ENCODE measurements around the gene LMNTD1. TPM values are rescaled to one million over a fixed set of nuclear protein-coding genes. Genes with fewer than 3 reads are reported as not detected.

The LMNTD1 gene
- total and polyA plus RNA-seq, 4 donors, result 0.54 to 3.0 (median 1.8) TPM

DNA sequence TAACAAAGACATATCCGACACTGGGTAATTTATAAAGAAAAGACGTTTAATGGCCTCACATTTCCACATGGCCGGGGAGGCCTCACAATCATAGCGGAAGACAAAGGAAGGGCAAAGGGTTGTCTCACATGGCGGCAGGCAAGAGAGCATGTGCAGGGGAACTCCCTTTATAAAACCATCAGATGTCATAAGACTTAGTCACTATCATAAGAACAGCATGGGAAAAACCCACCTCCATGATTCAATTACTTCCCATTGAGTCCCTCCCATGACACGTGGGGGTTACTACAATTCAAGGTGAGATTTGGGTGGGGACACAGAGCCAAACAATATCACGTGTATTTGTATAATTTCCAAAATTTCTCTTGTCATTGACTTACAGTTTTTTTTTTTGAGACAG is 5.5 kb upstream of the LMNTD1 start:
- Histone ChIP-seq H3K4me1 (ENCODE audit: control insufficient read depth, insufficient read depth, low read length) (no peaks in the 10 kb centered on the region), H3K4me3 (ENCODE audit: low read depth, low read length) (no peak overlapping the region)
- WGBS (ENCODE audit: insufficient coverage), result 93% methylated on average over 4 of the region's 7 CpGs

DNA sequence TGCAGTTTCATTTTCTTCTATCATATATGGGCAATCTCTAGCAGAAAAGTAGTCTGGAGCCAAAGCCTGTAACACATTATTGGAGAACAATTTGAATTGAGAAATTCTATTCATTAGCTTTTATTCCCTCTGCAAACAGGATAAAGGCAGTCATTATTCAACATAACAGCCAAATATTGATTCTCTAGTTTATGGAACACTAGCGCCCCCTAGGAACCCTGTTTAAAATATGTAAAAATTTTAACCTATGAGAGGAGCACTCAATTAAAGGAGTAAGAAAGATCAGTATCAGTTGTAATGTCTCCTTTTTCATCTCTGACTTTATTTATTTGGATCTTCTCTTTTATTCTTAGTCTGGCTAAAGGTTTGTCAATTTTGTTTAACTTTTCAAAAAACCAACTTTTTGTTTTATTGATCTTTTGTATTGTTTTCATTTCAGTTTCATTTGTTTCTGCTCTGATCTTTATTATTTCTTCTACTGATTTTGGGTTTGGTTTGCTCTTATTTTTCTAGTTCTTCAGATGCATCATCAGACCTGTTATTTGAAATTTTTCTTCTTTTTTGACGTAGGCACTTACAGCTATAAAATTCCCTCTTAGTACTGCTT is 4.8 kb upstream of the LMNTD1 start:
- Histone ChIP-seq H3K9me3 (ENCODE audit: control insufficient read depth, insufficient read depth, low read length) (no peaks in the 10 kb centered on the region), H3K4me3 (ENCODE audit: low read depth, low read length) (no peak overlapping the region), H3K36me3 (ENCODE audit: control insufficient read depth, insufficient read depth, low read length) (no peaks in the 10 kb centered on the region), H3K27me3 (ENCODE audit: control insufficient read depth, insufficient read depth, low read length) (no peaks in the 10 kb centered on the region), H3K4me1 (ENCODE audit: control insufficient read depth, insufficient read depth, low read length) (no peaks in the 10 kb centered on the region), H3K27ac (ENCODE audit: low read depth, low read length) (no peak overlapping the region)
- WGBS (ENCODE audit: insufficient coverage), result no CpG with 5 or more reads among the region's 2 CpGs
- DNase-seq (ENCODE audit: low read depth in 4 of 6, low spot score in 6 of 6), result peak in 2 of 6 donors; percentile 31 to 40

More for the DNA sequence above, 5.5 kb upstream of the LMNTD1 start:
- H3K27me3 ChIP-seq (ENCODE audit: control insufficient read depth, insufficient read depth, low read length), result no peaks in the 10 kb centered on the region
- H3K27ac ChIP-seq (ENCODE audit: low read depth, low read length), result no peak overlapping the region
- H3K36me3 ChIP-seq (ENCODE audit: control insufficient read depth, insufficient read depth, low read length), result no peaks in the 10 kb centered on the region
- no peaks in the 10 kb centered on the region for H3K9me3 ChIP-seq (ENCODE audit: control insufficient read depth, insufficient read depth, low read length)
- no peak for DNase-seq (ENCODE audit: low read depth in 4 of 6, low spot score in 6 of 6)

DNA sequence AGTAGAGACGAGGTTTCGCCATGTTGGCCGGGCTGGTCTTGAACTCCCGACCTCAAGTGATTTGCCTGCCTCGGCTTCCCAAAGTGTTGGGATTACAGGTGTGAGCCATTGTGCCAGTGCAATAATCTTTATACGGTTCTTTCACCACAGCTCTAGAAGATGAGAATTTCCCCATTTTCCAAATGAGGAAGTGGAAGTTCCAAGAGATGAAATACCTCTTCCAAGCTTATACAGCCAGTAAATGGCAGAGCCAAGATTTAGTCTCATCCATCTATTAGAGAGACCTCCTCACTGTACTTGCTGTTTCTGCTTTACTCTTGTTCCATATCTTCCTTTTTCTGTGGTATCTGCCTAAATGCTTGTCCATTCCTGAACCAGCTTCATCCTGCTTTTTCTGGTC is 3.1 kb upstream of the LMNTD1 start:
- Histone ChIP-seq H3K27me3 (ENCODE audit: control insufficient read depth, insufficient read depth, low read length) (no peaks in the 10 kb centered on the region), H3K4me1 (ENCODE audit: control insufficient read depth, insufficient read depth, low read length) (no peaks in the 10 kb centered on the region), H3K4me3 (ENCODE audit: low read depth, low read length) (no peak overlapping the region), H3K27ac (ENCODE audit: low read depth, low read length) (no peak overlapping the region), H3K9me3 (ENCODE audit: control insufficient read depth, insufficient read depth, low read length) (no peaks in the 10 kb centered on the region), H3K36me3 (ENCODE audit: control insufficient read depth, insufficient read depth, low read length) (no peaks in the 10 kb centered on the region)
- 71% methylated on average over 1 of the region's 6 CpGs for WGBS (ENCODE audit: insufficient coverage)
- DNase-seq (ENCODE audit: low read depth in 4 of 6, low spot score in 6 of 6), result no peak

DNA sequence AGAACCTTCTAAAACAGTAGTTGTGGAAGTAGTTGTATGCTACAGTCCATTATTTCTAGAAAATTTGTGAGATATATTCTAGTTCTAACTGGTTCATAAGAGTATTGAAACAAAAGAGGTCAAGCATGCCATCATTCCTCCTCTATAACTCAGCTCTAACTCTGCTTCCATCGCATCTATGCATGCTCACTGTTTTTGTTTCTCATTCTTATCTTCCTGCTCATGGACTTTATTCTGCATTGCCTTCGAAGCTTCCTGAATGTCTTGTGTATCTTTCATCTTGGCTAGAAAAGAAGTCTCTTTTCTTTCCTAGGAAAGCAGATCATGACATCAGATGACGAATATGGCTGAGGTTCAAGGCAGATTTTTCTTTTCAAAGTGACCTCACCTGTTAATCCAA is 402 bp downstream of the LMNTD1 start:
- no peaks in the 10 kb centered on the region for H3K36me3 ChIP-seq (ENCODE audit: control insufficient read depth, insufficient read depth, low read length)
- H3K27ac ChIP-seq (ENCODE audit: low read depth, low read length), result no peak overlapping the region
- no peak overlapping the region for H3K4me3 ChIP-seq (ENCODE audit: low read depth, low read length)
- WGBS (ENCODE audit: insufficient coverage), result 94% methylated on average over 3 of the region's 3 CpGs
- no peaks in the 10 kb centered on the region for H3K27me3 ChIP-seq (ENCODE audit: control insufficient read depth, insufficient read depth, low read length)
- no peak for DNase-seq (ENCODE audit: low read depth in 4 of 6, low spot score in 6 of 6)
- no peaks in the 10 kb centered on the region for H3K4me1 ChIP-seq (ENCODE audit: control insufficient read depth, insufficient read depth, low read length)
- no peaks in the 10 kb centered on the region for H3K9me3 ChIP-seq (ENCODE audit: control insufficient read depth, insufficient read depth, low read length)

DNA sequence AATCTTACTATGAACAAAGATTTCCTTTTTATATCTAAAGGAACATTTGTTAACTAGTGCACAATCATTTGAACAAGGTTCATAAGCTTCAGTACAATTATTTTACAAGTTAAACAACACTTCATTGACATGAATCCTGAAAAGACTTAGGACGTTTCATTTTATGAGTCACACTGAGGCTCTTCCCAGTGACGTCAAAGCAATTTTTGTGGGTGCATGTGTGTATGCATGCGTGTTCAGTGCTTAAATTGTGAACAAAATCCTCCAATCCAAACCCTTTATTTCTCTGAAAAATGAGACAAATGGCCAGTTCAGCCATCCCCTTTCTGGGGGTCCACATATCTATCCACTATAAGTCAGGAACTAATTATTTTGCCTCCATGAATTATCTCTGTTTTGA is 2.9 kb downstream of the LMNTD1 start:
- WGBS (ENCODE audit: insufficient coverage), result no CpG with 5 or more reads among the region's 3 CpGs
- H3K4me1 ChIP-seq (ENCODE audit: control insufficient read depth, insufficient read depth, low read length), result no peaks in the 10 kb centered on the region
- no peaks in the 10 kb centered on the region for H3K27me3 ChIP-seq (ENCODE audit: control insufficient read depth, insufficient read depth, low read length)
- H3K36me3 ChIP-seq (ENCODE audit: control insufficient read depth, insufficient read depth, low read length), result no peaks in the 10 kb centered on the region
- H3K27ac ChIP-seq (ENCODE audit: low read depth, low read length), result no peak overlapping the region
- no peaks in the 10 kb centered on the region for H3K9me3 ChIP-seq (ENCODE audit: control insufficient read depth, insufficient read depth, low read length)
- H3K4me3 ChIP-seq (ENCODE audit: low read depth, low read length), result no peak overlapping the region
- DNase-seq (ENCODE audit: low read depth in 4 of 6, low spot score in 6 of 6), result no peak

DNA sequence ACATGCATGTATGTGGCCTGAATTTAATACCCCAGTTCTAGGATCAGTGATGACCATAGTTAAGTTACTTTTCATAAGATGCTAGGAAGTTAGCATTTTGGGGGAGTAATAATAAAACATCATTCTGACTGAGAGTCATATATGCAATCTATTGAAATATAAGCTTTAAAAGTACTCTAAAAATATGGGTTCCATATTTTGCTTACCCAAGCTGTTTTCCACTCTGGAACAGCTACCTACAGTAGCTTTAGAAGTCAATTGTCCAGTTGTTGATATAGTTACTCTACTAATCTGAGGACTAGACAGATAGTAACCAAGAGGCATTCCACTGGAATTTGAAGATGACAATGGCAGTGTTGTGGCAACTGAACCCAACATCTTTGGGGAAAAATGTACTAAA is 4.0 kb downstream of the LMNTD1 start:
- DNase-seq (ENCODE audit: low read depth in 4 of 6, low spot score in 6 of 6), result no peak
- H3K9me3 ChIP-seq (ENCODE audit: control insufficient read depth, insufficient read depth, low read length), result no peaks in the 10 kb centered on the region
- no peak overlapping the region for H3K4me3 ChIP-seq (ENCODE audit: low read depth, low read length)
- no peaks in the 10 kb centered on the region for H3K27me3 ChIP-seq (ENCODE audit: control insufficient read depth, insufficient read depth, low read length)
- no peaks in the 10 kb centered on the region for H3K4me1 ChIP-seq (ENCODE audit: control insufficient read depth, insufficient read depth, low read length)
- no peak overlapping the region for H3K27ac ChIP-seq (ENCODE audit: low read depth, low read length)
- no peaks in the 10 kb centered on the region for H3K36me3 ChIP-seq (ENCODE audit: control insufficient read depth, insufficient read depth, low read length)

DNA sequence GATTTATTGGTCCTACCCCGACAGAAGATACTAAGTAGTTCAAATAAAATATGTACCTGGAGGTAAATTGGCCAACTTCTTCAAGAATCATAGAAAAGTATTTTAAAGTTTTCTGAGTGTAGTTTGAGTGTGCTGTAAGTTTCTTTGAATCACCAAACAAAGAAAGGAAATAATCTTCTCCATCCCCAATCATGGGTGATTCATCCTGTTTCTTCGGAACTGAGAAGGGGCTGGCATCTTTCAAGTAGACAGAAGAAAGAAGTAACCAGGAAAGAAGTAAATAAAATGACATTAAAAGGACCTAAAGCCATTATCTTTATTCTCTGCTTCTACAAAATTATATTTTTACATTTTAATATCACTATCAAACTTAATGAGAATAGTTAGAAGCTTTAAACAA is 6.8 kb downstream of the LMNTD1 start:
- WGBS (ENCODE audit: insufficient coverage), result no CpG with 5 or more reads among the region's 2 CpGs

DNA sequence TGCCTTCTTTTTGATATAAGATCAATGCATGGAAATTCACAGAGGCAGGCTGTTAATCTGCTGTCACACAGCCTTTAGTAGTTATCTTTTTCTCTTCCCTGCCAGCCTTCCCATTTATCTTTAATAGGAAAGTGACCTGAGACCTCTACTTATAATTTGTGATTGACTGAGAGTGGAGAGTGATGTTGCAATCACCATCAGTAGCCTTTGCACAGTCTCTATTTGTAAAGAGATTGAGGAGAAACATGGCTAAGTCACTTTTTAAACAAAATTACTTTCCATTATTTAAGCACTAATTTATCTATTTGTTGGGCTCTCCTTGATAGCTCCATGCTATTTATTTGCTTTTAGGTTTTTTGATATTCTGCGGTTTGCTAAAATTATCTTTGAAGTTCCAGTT is 19.9 kb downstream of the LMNTD1 start:
- Histone ChIP-seq H3K4me3 (ENCODE audit: low read depth, low read length) (no peak overlapping the region), H3K27me3 (ENCODE audit: control insufficient read depth, insufficient read depth, low read length) (no peaks in the 10 kb centered on the region), H3K9me3 (ENCODE audit: control insufficient read depth, insufficient read depth, low read length) (no peaks in the 10 kb centered on the region), H3K36me3 (ENCODE audit: control insufficient read depth, insufficient read depth, low read length) (no peaks in the 10 kb centered on the region), H3K27ac (ENCODE audit: low read depth, low read length) (no peak overlapping the region), H3K4me1 (ENCODE audit: control insufficient read depth, insufficient read depth, low read length) (no peaks in the 10 kb centered on the region)
- no peak for DNase-seq (ENCODE audit: low read depth in 4 of 6, low spot score in 6 of 6)
- WGBS (ENCODE audit: insufficient coverage), result no CpG with 5 or more reads among the region's 1 CpG

More for the DNA sequence above, 6.8 kb downstream of the LMNTD1 start:
- Histone ChIP-seq H3K27me3 (ENCODE audit: control insufficient read depth, insufficient read depth, low read length) (no peaks in the 10 kb centered on the region), H3K27ac (ENCODE audit: low read depth, low read length) (no peak overlapping the region), H3K4me3 (ENCODE audit: low read depth, low read length) (no peak overlapping the region), H3K4me1 (ENCODE audit: control insufficient read depth, insufficient read depth, low read length) (no peaks in the 10 kb centered on the region), H3K36me3 (ENCODE audit: control insufficient read depth, insufficient read depth, low read length) (no peaks in the 10 kb centered on the region), H3K9me3 (ENCODE audit: control insufficient read depth, insufficient read depth, low read length) (no peaks in the 10 kb centered on the region)
- no peak for DNase-seq (ENCODE audit: low read depth in 4 of 6, low spot score in 6 of 6)

DNA sequence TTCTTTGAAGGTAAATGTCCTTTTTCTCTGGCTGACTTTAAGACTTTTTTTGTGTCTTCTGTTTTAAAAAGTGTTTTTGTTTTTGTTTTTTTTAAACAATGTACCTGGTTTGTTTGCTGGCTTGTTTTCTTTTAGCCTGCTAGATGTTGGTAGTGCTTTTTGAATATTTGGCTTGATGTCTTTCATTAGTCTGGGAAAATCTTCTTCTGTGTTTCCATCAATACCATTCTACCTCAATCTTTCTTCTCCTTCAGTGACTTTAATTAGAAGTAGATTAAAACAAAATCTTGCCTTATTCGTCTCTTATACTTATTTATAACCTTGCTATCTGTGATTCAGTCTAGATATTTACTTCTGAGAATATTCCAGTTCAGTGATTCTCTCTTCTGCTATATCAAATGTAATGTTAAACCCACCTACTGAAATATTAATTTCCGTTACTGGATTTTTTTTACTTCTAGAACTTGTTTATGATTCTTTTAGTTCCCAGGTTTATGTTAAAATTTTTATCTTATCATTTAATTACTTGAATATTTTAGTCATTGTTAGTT is 21.5 kb downstream of the LMNTD1 start:
- Histone ChIP-seq H3K4me3 (ENCODE audit: low read depth, low read length) (no peak overlapping the region), H3K9me3 (ENCODE audit: control insufficient read depth, insufficient read depth, low read length) (no peaks in the 10 kb centered on the region), H3K36me3 (ENCODE audit: control insufficient read depth, insufficient read depth, low read length) (no peaks in the 10 kb centered on the region), H3K27ac (ENCODE audit: low read depth, low read length) (no peak overlapping the region), H3K4me1 (ENCODE audit: control insufficient read depth, insufficient read depth, low read length) (no peaks in the 10 kb centered on the region), H3K27me3 (ENCODE audit: control insufficient read depth, insufficient read depth, low read length) (no peaks in the 10 kb centered on the region)
- DNase-seq (ENCODE audit: low read depth in 4 of 6, low spot score in 6 of 6), result no peak
- WGBS (ENCODE audit: insufficient coverage), result no CpG with 5 or more reads among the region's 2 CpGs

DNA sequence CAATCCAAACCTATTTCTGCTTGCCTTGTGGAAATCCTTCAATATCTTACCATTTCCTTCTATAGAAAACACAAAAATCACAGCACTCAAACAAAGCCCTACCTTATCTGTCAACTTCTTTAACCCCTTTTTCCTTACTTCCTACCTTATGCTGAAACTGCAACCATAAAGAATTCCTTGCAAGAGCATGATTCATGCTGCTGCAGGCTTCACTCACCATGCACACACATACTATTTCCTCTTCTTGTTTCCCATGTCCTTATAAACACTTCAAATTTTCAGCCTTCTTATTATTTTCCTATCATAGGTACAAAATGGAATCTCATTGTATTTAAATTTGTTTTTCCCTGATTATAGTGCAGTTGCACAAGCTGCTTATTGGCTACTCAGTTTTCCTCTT is 23.3 kb downstream of the LMNTD1 start:
- Histone ChIP-seq H3K36me3 (ENCODE audit: control insufficient read depth, insufficient read depth, low read length) (no peaks in the 10 kb centered on the region), H3K4me3 (ENCODE audit: low read depth, low read length) (no peak overlapping the region), H3K27me3 (ENCODE audit: control insufficient read depth, insufficient read depth, low read length) (no peaks in the 10 kb centered on the region), H3K4me1 (ENCODE audit: control insufficient read depth, insufficient read depth, low read length) (no peaks in the 10 kb centered on the region), H3K27ac (ENCODE audit: low read depth, low read length) (no peak overlapping the region), H3K9me3 (ENCODE audit: control insufficient read depth, insufficient read depth, low read length) (no peaks in the 10 kb centered on the region)
- no peak for DNase-seq (ENCODE audit: low read depth in 4 of 6, low spot score in 6 of 6)

Data from spinal cord (tissue), 10 donors.